ENCODE results near the gene THAP8. TPM values are rescaled to one million over a fixed set of nuclear protein-coding genes. Genes with fewer than 3 reads are reported as not detected.

The THAP8 gene
- total RNA-seq, 3 donors from 2014 or later: 8.6 to 11.0 (median 10.2) TPM

- intact Hi-C loops (cut with DNase I; ENCODE audit: low total_unique reads): no loop called here
- no peaks in the 10 kb centered on the region for H3K27me3 ChIP-seq
- H3K4me3 ChIP-seq: no peak overlapping the region
- no peak for DNase-seq (ENCODE audit: low spot score in 2 of 2)
- no peaks in the 10 kb centered on the region for H3K36me3 ChIP-seq
- no peaks in the 10 kb centered on the region for H3K9me3 ChIP-seq
- no peak for TF ChIP-seq POLR2A (IDR thresholded peaks at IDR 0.05)
- TF ChIP-seq POLR2AphosphoS5 (IDR thresholded peaks at IDR 0.05): no peak
- TF ChIP-seq, protein P1, sequence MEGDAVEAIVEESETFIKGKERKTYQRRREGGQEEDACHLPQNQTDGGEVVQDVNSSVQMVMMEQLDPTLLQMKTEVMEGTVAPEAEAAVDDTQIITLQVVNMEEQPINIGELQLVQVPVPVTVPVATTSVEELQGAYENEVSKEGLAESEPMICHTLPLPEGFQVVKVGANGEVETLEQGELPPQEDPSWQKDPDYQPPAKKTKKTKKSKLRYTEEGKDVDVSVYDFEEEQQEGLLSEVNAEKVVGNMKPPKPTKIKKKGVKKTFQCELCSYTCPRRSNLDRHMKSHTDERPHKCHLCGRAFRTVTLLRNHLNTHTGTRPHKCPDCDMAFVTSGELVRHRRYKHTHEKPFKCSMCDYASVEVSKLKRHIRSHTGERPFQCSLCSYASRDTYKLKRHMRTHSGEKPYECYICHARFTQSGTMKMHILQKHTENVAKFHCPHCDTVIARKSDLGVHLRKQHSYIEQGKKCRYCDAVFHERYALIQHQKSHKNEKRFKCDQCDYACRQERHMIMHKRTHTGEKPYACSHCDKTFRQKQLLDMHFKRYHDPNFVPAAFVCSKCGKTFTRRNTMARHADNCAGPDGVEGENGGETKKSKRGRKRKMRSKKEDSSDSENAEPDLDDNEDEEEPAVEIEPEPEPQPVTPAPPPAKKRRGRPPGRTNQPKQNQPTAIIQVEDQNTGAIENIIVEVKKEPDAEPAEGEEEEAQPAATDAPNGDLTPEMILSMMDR (IDR thresholded peaks at IDR 0.05): no peak
- H3K4me1 ChIP-seq: peaks cover 0 to under 1% of the 10 kb centered on the region in 2 donors
- H3K27ac ChIP-seq: no peak overlapping the region
Measured at GRCh38 chr19:36001605-36002004, 52.5 kb downstream of the THAP8 start.

DNA sequence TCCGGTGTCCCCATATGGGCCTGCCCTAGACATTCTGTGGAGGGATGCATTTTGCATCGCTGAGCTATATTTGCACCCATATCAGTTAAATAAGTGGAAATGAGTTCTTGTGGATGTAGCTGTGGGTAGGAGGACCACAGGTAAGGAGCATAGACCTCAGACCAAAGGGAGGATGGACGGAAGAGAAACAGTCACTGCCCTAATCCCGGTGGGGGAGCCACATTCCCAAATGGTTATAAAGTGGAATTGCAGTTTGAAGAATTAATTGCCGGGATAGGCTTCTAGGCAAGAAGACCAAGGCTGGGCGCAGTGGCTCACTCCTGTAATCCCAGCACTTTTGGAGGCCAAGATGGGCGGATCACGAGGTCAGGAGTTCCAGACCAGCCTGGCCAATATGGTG, 57.3 kb downstream of the THAP8 start:
- intact Hi-C loops (cut with DNase I; ENCODE audit: low total_unique reads): no loop called here
- DNase-seq (ENCODE audit: low spot score in 2 of 2): no peak
- H3K27ac ChIP-seq: peak overlapping the region; percentile 64 to 85
- H3K4me1 ChIP-seq: peaks cover 5 to 7% of the 10 kb centered on the region in 2 donors
- H3K27me3 ChIP-seq: no peaks in the 10 kb centered on the region
- no peaks in the 10 kb centered on the region for H3K9me3 ChIP-seq
- H3K4me3 ChIP-seq: peak overlapping the region in 1 of 3 donors; percentile 85
- H3K36me3 ChIP-seq: no peaks in the 10 kb centered on the region
- TF ChIP-seq POLR2AphosphoS5 (IDR thresholded peaks at IDR 0.05): no peak
- TF ChIP-seq POLR2A (IDR thresholded peaks at IDR 0.05): no peak
- TF ChIP-seq, protein P1 (IDR thresholded peaks at IDR 0.05): no peak

GRCh38 chr19:35995048-35995993, 58.8 kb downstream of the THAP8 start, which contains the start of gene SDHAF1:
Gene SDHAF1, plus strand, starts transcription at chr19:35995188. Its CDS starts 87 bp downstream, at chr19:35995275.
- Histone ChIP-seq H3K4me3 (peak within 1 kb of the TSS; percentile 61 to 98 (median 85)), H3K9me3 (no peaks in the 10 kb centered on the region), H3K27me3 (no peaks in the 10 kb centered on the region), H3K36me3 (no peaks in the 10 kb centered on the region), H3K4me1 (peaks cover 5 to 7% of the 10 kb centered on the region in 2 donors), H3K27ac (peak within 1 kb of the TSS; percentile 64 to 85)
- intact Hi-C loops (cut with DNase I; ENCODE audit: low total_unique reads): no loop called here
- TF ChIP-seq POLR2AphosphoS5 (IDR thresholded peaks at IDR 0.05): peak; percentile 82 to 93 (median 88)
- TF ChIP-seq, protein P1 (IDR thresholded peaks at IDR 0.05): no peak
- peak; percentile 76 for TF ChIP-seq POLR2A (IDR thresholded peaks at IDR 0.05)
- peak; percentile 93 to 96 for DNase-seq (ENCODE audit: low spot score in 2 of 2)

GRCh38 chr19:35993923-35994598, 60.0 kb downstream of the THAP8 start:
- H3K4me3 ChIP-seq: peak overlapping the region; percentile 61 to 98 (median 85)
- peaks cover 5 to 7% of the 10 kb centered on the region in 2 donors for H3K4me1 ChIP-seq
- intact Hi-C loops (cut with DNase I; ENCODE audit: low total_unique reads): no loop called here
- H3K36me3 ChIP-seq: no peaks in the 10 kb centered on the region
- DNase-seq (ENCODE audit: low spot score in 2 of 2): no peak
- TF ChIP-seq, protein P1 (IDR thresholded peaks at IDR 0.05): no peak
- TF ChIP-seq POLR2A (IDR thresholded peaks at IDR 0.05) (no peak), POLR2AphosphoS5 (IDR thresholded peaks at IDR 0.05) (no peak)
- no peaks in the 10 kb centered on the region for H3K9me3 ChIP-seq
- H3K27ac ChIP-seq: no peak overlapping the region
- no peaks in the 10 kb centered on the region for H3K27me3 ChIP-seq
